ENCODE results near the gene TPD52L2.
A peak's percentile ranks its signal among the peaks of the same experiment; 100 is the strongest.
"Not testable (repeated sequence)": the region's sequence is repeated elsewhere in the genome, so short reads cannot be mapped to it uniquely, and the experiment has no call there.

TPD52L2 gene

GRCh38 chr20:63855363-63856097 is 9.5 kb upstream of the TPD52L2 start:
- no peak for DNase-seq (ENCODE audit: low read depth)

- DNase-seq (ENCODE audit: low read depth): no peak
Measured at GRCh38 chr20:63856098-63856511, 9.0 kb upstream of the TPD52L2 start.

- no peak for DNase-seq (ENCODE audit: low read depth)
Measured at GRCh38 chr20:63857764-63858392, 7.2 kb upstream of the TPD52L2 start.

GRCh38 chr20:63858393-63859165 is 6.5 kb upstream of the TPD52L2 start:
- no peak for DNase-seq (ENCODE audit: low read depth)

GRCh38 chr20:63859166-63859699 is 5.8 kb upstream of the TPD52L2 start:
- DNase-seq (ENCODE audit: low read depth): no peak

GRCh38 chr20:63860325-63861051 is 4.6 kb upstream of the TPD52L2 start:
- DNase-seq (ENCODE audit: low read depth): no peak

- DNase-seq (ENCODE audit: low read depth): no peak
Measured at GRCh38 chr20:63861365-63861934, 3.6 kb upstream of the TPD52L2 start, which contains the start of gene ABHD16B. Gene ABHD16B, plus strand, starts transcription at chr20:63861498. Its CDS starts 43 bp downstream, at chr20:63861541.

GRCh38 chr20:63861981-63862901 is 2.8 kb upstream of the TPD52L2 start:
- DNase-seq (ENCODE audit: low read depth): no peak

- DNase-seq (ENCODE audit: low read depth): no peak
Measured at GRCh38 chr20:63863021-63863797, 1.9 kb upstream of the TPD52L2 start.

GRCh38 chr20:63863798-63864544 is 1.1 kb upstream of the TPD52L2 start:
- peak; percentile 43 for DNase-seq (ENCODE audit: low read depth)

- DNase-seq (ENCODE audit: low read depth): no peak
Measured at GRCh38 chr20:63864545-63864977, 509 bp upstream of the TPD52L2 start.

GRCh38 chr20:63867042-63867441 is 2.0 kb downstream of the TPD52L2 start:
- DNase-seq (ENCODE audit: low read depth): not testable (repeated sequence)

GRCh38 chr20:63868264-63868663 is 3.2 kb downstream of the TPD52L2 start:
- no peak for DNase-seq (ENCODE audit: low read depth)

GRCh38 chr20:63873477-63873971 is 8.5 kb downstream of the TPD52L2 start:
- no peak for DNase-seq (ENCODE audit: low read depth)

- not testable (repeated sequence) for DNase-seq (ENCODE audit: low read depth)
Measured at GRCh38 chr20:63874241-63874640, 9.2 kb downstream of the TPD52L2 start.

- DNase-seq (ENCODE audit: low read depth): no peak
Measured at GRCh38 chr20:63876489-63877036, 11.5 kb downstream of the TPD52L2 start.

- DNase-seq (ENCODE audit: low read depth): no peak
Measured at GRCh38 chr20:63877755-63878470, 12.8 kb downstream of the TPD52L2 start.

Measured in stimulated activated CD8-positive, alpha-beta memory T cell treated with anti-CD3 and anti-CD28 coated beads, Interleukin-7, amount 100 ng/mL, for 24 hours (primary cell).